Measurements from ENCODE around the gene MBNL1.

GRCh38 chr3:152346740-152347139 lies 78.0 kb downstream of the MBNL1 start:
- TF ChIP-seq, protein P1, sequence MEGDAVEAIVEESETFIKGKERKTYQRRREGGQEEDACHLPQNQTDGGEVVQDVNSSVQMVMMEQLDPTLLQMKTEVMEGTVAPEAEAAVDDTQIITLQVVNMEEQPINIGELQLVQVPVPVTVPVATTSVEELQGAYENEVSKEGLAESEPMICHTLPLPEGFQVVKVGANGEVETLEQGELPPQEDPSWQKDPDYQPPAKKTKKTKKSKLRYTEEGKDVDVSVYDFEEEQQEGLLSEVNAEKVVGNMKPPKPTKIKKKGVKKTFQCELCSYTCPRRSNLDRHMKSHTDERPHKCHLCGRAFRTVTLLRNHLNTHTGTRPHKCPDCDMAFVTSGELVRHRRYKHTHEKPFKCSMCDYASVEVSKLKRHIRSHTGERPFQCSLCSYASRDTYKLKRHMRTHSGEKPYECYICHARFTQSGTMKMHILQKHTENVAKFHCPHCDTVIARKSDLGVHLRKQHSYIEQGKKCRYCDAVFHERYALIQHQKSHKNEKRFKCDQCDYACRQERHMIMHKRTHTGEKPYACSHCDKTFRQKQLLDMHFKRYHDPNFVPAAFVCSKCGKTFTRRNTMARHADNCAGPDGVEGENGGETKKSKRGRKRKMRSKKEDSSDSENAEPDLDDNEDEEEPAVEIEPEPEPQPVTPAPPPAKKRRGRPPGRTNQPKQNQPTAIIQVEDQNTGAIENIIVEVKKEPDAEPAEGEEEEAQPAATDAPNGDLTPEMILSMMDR (IDR thresholded peaks at IDR 0.05) = no peak
- TF ChIP-seq POLR2AphosphoS5 (IDR thresholded peaks at IDR 0.05; ENCODE audit: insufficient read depth in 1 of 2, low read depth in 1 of 2) (no peak), POLR2A (IDR thresholded peaks at IDR 0.05) (no peak)

All from vagina (tissue), 2 donors.